ENCODE measurements around the gene CFAP91.
"Not testable (repeated sequence)": the region's sequence is repeated elsewhere in the genome, so short reads cannot be mapped to it uniquely, and the experiment has no call there.

Gene CFAP91

DNA sequence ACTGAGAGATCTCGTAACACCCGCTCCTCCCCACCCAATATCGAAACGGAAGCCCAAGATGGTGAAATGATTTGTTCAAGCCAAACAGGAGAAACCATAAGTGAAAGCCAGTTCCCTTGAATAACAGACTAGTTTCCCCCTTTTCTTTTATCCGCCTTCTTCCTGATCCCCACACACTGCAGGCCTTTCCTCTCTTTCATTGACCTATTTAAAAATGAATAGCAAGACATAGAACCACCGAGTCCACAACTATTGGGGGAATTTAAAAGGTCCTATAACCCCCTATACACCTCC lies 25.2 kb upstream of the CFAP91 start:
- DNase-seq (ENCODE audit: low spot score) = no peak

DNA sequence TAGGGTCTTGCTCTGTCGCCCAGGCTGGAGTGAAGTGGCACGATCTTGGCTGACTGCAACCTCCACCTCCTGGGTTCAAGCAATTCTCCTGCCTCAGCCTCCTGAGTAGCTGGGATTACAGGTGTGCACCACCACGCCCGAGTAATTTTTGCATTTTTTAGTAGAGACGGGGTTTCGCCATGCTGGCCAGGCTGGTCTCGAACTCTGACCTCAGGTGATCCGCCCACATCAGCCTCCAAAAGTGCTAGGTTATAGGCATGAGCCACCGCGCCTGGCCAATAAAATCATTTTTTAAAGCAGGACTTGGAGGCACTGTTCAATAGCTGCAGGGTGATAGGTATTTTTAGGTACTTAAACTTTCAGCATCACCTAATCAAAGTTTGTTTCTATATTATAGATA lies 24.6 kb upstream of the CFAP91 start:
- not testable (repeated sequence) for DNase-seq (ENCODE audit: low spot score)

DNA sequence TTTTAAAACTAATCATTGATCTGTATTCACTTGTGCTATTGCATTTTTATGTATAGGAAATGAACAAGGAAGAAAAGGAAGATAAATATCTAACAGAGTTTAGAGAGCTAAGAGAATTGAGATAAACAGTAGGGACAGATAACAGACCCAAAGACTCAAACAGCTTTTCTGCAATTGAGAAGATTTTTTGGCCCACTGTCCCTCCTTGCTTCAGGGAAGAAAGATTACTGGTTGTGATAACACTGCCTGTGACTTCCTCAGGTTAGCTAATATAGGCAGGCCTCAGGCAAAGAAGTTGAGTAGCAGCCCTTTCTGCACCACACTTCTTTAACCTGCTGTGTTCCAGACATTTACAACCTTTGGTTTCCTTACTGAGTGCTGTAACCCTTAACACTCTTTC lies 22.9 kb upstream of the CFAP91 start:
- DNase-seq (ENCODE audit: low spot score) = no peak

DNA sequence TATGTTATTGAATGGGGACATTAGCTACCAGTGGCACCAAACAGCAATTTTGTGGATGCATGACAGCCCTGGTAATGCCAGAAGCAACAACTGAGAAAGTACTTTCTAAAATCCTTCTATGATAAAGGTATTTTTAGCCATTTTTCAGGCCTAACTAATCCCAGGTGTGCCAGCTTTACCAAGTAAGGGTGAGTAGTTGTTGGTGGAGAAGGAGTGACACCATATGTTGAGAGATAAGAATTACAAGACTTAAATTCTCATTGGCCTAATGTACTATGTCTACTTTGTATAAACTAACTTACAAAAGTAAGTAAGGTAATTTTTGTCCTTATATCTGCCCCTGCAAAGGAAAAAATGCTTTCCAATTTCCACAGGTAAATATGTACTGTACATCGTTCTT lies 21.5 kb upstream of the CFAP91 start:
- no peak for DNase-seq (ENCODE audit: low spot score)

DNA sequence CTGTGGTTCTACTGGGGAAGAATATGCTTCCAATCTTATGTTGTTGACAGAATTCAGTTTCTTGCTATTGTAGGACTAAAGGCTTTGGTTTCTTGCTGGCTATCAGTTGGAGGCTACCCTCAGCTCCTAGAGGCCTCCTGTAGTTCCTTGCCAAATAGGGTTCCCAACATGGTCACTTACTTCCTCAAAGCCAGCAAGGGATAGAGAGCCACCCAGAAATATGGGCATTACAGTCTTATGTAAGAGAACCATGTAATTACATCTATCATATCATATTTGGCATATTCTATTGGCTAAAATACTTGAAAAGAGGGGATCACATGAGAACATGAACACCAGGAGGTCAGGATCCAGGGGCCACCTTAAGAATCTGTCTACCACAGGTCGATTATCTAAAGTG lies 19.4 kb upstream of the CFAP91 start:
- no peak for DNase-seq (ENCODE audit: low spot score)

DNA sequence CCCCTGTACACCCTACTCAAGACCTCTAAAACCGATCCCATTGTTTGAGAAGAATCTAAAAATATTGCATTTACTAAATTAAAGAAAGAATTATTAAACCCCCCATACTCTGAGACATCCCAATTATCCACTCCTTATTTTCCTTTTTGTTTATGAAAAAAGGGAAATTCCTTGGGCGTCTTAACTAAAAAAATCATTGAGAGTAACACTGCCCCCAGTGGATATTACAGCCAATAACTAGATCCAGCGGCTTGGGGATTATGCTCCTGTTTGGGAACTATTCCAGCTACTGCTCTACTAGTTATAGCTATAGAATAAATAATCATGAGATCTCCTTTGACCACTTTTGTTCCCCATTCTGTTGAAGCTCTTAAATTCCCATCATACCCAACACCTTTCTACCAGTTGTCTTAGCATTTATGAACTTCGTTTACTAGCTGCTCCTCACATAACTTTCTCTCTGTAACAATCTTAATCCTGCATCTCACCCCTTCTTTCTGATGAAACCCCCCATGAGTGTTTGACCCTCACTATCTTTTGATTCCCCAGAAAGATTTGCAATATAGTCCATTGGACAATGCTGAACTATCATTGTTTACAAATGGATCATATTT lies 12.7 kb upstream of the CFAP91 start:
- DNase-seq (ENCODE audit: low spot score) = no peak

DNA sequence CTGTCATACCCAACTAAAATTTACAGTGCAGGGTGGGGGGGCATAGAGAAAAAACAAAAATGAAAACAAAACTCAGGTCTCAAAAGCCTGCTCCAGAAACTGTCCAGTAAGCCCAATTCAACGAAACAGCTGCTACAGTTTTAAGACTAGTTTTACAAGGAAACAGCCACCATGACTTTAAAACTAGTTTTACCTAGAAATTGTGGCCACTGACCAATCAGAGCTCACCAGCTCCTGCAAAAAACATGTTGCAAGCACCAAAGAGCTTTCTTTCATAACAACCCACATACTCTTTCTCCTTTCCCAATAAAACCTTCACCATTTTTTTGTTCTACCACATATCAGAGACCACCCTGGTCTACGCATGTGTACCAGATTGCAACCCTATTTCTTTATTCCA lies 7.3 kb upstream of the CFAP91 start:
- DNase-seq (ENCODE audit: low spot score) = no peak

DNA sequence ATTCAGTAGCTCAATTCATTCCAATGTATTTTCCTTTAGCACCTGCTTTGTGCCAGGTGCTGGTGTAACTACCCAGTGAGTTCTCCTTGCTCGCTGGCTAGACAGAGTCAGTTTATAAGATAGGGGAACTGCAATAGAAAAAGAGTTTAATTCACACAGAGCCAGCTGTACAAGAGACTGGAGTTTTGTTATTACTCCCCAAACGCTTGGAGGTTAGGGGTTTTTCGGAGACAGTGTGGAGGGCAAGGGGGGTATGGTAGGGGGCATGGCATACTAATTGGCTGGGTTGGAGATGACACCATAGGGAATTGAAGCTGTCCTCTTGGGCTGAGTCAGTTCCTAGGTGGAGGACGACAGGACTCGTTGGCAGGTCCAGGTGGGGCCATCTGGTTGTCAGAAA lies 5.4 kb upstream of the CFAP91 start:
- DNase-seq (ENCODE audit: low spot score) = no peak

DNA sequence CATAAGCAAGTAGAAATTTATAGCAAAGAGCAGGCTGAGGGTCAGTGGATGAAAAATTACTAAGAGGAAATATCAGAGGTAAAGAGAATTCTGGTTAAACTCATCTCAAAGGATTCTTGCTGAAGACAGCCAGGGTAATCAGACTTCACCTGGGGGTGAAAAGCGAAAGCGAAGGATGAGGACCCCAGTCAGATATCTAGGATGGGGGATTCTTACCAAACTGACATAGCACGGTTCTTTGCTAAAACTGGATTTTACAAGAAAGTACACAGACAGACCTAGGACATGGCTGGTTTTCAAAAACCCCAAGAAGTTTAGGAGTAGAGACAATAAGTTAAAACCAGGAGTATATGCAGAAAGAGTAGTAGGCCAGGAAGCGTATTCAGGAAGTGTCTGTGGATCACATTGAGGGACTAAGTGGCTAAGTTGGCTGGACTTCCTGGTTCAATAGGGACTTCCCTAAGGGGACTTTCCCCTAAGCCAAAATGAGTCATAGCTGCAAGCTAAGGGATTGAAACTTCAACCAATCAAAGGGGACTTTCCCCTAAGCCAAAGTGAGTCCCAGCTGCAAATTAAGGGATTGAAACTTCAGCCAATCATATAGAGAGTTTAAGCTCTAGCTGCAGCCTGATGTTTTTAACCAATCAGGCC lies 2.4 kb upstream of the CFAP91 start:
- peak; percentile 52 for DNase-seq (ENCODE audit: low spot score)

DNA sequence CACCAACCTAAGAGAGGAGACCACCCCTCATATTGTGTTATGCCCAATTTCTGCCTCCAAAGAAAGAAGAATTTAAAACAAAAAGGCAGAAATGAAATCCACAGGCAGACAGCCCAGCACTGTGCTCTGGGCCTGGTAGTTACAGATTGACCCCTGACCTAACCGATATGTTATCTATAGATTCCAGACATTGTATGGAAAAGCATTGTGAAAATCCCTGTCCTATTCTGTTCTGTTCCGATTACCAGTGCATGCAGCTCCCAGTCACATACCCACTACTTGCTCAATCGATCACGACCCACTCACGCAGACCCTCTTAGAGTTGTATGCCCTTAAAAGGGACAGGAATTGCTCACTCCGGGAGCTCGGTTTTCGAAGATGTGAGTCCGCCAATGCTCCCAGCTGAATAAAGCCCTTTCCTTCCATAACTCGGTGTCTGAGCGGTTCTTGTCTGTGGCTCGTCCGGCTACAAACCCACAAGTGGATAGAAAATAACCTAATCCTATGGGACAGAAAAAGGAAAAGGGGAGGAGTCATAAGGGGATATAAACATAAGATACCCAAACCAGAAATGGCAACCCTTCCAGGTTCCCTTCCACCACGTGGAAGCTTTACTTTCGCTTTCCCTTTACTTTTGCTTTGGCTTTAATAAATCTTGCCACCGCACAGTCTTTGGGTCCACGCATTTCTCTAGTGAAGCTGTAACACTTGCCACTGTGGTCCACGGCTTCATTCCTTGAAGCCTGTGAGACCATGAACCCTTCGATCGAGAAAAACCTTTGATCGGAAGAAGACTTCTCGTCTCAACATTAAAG lies 1.7 kb upstream of the CFAP91 start:
- DNase-seq (ENCODE audit: low spot score) = no peak

DNA sequence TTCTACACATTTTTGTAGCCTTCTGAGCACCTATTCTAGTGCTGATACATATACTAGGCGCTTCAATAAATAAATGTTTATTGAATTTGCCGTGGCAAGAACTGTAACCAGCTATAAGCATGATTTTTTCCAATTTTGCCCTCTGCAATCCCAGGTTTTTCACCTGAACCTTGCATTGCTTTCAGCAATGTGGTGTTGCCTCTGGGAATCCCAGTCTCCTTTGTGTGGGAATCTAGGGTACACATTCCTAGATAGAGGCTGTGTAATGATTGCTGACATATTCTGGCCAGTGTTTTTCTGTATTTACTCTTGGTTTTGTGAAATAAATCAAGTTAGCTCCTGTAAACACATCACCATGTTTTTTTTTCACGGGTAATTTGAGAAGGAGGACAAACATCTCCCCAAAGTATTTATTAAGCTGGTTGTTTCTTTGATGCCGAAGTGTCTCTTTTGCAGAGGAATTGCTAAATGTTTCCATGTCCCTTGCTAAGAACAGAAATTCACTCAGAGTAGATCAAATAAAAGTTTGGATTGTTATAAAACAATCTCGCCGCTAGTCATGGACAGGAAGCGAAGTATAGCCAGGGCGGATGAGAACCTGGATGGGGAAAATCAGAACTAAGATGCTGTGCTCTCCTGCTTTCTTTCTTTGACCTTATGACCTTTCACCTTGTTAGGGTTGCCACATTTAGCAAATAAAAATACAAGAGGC lies 1.2 kb downstream of the CFAP91 start:
- DNase-seq (ENCODE audit: low spot score) = no peak

DNA sequence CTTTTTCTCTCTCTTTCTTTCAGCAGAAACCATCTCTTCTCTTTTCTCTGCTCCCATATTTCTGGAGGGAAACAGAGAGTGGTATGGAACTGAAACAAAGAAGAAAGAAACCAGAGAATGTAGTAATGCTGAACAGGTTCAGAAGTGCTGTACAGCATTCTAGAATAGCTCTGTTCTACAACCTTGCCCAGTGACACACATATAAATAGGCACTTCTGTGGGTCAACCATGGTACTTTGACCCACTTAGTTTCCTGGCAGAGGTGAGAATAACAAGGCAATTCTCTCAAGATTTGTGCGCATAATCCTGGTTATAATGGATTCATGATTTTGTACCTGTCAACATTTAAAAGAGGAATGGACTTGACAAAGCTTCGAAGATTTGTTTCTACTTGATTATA lies 12.3 kb downstream of the CFAP91 start:
- DNase-seq (ENCODE audit: low spot score) = no peak

DNA sequence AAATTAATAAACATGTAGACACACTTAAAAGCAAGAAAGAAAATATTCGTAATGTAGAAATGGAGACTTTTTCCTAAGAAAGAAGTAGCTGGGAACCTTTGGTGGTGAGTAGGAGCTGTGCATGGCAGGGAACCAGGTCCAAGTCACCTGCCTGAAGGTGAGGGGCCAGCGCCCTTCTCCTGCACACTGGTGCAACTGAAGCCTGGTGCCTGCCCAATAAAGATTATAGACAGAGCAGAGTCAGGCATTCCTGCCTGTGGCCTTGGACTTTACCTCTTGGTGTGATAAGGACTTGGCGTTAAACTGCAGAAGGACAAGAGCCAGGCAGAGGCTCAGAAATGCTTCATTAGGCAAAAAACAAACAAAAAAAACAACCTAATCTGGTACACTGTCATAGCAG lies 14.2 kb downstream of the CFAP91 start:
- no peak for DNase-seq (ENCODE audit: low spot score)

DNA sequence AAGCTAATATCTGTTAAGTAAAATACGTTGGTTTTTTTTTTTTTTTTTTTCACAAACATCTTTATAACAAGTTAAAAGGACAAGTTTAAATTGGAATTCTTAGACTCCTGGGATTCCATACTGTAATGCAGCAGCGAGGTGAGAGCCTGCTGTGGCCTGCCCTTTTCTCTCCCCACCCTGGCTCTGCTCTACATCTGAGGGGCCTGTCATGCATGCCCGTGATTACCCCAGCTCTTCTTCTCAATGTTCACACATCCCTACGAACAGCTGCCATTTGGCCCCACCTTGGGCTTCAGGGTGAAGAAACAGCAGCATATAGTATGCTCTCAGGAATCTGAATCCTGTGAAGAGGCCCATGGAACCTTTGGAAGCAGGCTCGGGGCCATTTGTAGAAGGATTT lies 14.7 kb downstream of the CFAP91 start:
- DNase-seq (ENCODE audit: low spot score) = no peak

DNA sequence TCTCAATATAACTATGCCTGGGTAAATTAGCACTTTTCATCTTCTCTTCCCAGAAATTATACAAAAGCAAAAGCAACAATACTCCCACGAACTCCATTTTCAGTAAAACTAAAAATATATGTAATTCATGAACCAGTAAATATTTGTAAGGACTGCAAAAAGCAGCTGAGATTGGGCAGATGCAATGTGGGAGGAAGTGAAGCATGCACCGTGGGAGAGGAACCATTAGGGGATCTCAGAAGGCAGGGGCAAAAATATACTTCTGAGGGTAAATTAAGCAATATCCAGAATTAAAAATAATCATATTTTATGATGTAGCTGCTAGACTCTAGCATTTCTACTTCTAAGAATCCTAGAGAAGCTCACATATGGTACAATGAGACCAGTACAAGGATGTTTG lies 20.2 kb downstream of the CFAP91 start:
- DNase-seq (ENCODE audit: low spot score) = no peak

DNA sequence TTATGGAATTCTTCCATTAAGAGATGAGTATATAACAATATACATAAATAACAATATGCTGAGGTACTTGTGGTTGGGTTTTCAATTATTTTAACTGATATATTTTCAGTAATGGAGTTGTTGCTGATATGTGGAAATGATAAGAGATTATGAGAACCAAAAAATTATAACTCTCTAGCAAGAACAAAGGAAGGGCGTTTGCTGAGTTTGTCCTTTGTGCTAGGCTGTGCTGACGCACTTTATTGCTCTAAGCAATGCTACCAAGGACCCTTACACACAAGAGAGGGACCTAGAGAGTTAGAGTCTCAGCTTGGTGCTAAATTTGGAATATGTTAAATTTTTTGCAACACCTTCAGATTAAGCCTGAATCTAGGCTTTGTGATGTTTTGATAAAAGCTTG lies 24.1 kb downstream of the CFAP91 start:
- no peak for DNase-seq (ENCODE audit: low spot score)

DNA sequence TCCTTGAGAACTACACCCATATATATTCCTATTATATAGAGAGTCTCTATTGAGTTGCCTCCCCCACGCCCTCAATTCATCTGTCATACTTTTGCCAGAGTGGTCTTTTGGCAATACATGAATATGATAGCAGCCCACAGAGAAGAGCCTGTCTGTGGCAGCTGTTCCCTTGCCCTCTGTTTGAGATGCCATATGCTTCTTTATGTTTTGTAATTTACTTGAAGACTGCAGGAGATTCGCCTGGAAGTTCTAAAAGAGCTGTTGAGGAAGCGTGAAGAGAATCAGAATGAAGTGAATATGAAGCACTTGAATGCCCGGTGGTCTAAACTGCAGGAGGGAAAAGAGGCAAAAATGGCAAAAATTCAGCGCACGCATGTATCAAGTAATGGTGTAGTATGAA lies 27.2 kb downstream of the CFAP91 start:
- DNase-seq (ENCODE audit: low spot score) = no peak

DNA sequence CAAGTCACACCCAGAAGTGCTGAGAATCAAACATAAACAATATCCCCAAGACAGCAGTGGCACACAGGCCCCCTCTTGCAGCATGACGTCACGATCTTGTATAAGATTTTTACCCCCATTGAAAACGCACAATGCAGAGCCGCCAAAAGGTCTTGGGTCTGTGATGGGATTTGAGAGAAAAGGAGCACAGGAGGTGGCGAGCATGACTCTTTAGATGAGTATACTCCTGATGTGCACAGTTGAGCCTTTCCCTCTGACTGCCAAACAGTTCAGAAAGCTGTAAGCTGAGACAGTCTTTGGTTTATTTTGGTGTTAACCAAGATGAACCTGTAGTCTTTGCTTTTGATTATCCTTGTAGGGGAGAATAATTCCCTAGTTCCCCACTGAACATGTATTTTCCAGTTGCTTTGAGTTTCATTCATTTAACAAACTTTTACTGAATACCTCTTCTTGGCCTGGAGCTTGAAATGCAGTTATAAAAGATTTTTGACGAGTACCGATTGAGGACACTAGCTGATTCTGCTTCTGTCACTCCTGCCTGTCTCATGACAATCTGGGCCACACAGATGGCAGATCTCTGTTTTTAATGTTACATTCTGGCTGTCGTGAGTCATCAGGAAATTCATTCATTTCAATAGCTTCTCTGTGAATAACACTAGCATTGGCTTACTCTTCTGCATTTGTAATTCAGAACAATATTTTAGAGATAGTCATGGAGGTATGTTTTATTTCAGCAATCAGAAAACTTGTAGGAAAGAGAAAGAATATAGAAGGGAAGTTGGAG lies 28.9 kb downstream of the CFAP91 start:
- DNase-seq (ENCODE audit: low spot score) = no peak

DNA sequence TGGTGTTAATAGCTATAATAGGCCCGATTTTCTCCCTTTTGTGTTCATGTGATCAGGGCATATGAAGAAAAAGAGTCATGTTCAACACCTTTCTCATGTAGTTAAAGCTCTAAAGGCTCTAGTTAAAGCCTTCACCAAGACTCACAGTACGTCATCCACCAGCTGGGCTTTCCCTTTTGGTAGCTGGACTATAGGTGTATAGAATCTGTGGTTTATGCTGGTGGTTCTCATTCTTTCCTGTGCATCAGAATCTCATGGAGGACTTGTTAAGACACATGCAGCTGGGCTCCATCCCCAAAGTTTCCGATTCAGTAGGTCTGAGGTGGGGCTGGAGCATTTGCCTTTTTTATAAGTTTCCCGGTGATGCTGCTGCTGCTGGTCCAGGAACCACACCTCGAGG lies 31.0 kb downstream of the CFAP91 start:
- DNase-seq (ENCODE audit: low spot score) = no peak

DNA sequence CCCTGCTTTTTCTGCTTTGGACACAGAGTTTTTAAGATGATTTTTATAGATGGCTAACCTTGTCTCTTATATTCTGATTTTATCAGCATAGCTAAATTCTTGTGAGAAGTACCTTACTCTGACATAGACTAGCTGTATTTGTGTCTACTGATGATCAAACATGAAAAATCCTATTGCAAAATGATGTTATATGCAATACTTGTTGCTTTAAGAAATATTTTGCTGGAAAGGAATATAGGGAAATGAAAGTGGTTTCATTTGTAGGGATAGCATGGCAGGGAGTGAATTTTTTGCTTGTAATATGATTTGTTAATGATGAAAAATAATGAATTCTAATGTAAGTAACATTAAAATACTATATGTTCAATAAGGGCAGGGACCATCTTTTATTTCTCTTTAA lies 35.9 kb downstream of the CFAP91 start:
- no peak for DNase-seq (ENCODE audit: low spot score)

DNA sequence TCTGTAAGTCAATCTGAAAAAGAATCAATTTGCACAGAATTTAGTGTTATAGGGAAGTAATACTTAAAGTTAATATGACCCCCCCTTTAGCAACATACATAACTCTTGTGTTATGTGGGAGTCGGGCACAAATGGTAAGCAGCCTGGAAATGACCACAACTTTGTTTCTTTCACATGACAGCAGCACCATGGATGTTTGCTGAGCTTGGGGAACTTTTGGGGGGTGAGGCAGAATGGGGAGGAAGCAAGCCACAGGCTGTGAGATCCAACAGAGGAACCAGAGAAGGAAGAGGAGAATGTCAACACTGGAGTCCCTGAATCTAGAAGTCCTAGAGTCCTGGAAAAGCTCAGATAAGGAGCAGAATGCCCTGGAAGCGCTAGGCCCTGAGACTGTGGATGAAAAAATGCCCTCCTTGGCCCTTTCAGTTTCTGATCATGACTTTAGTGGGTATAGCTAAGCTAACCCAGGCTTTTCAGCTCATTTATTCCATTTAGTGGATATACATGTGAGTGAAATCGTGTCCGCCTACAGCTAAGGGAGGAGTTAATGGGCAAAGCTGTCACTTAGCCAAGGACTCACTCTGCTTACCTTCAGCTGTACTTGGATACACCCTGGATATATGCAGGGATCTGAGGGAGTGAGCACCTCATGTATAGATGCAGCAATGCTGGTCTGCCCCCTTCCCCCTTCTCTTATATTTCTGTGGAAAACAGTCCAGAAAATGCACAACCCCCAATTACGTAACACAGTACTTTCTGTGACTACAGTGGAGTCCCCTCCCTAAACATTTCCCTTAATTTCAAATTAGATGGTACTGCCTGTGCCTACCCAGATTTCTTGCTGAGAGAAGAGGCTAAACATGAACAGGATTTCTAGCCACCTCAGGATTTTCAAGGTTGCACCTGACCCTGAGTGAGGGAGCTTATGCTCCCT lies 39.1 kb downstream of the CFAP91 start:
- DNase-seq (ENCODE audit: low spot score) = no peak

Measured in pons (tissue), 1 donor.